ENCODE measurements around the gene CASQ2. TPM values are rescaled to one million over a fixed set of nuclear protein-coding genes. Genes with fewer than 3 reads are reported as not detected.
A peak's percentile ranks its signal among the peaks of the same experiment; 100 is the strongest.

The CASQ2 gene
- total and polyA plus RNA-seq, 2 of the 13 experiments (the other 11 are each of a cell fraction or from before 2014, with no cell fraction given) = not detected

DNA sequence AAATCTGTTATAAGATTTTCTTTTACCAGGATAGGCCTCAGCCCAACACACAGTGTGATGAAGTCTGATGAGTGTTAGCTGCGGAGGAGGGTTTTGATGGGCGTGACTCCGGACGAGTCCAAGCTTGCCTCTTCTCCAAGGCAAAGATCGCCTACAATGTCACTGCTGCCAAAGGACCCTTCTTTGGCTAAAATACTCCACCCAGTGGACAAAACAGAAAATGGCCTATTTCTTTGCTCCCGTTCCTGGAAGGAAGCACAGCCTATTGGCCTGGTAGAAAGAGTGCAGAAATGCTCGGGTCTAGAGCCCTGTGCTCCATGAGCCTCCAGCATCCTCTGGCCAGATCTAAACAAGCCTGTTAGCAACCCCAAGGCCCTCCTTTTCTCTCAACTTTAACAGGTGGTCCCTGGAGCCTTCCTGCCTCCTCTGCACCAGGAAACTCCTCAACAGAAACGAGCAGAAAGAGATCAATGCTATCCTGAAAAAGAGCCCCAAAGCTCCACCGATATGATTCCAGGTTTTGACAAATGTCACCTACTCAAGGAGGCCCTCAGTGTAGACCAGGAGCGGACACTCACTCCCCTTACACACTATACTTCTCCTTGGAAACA lies 3.4 kb upstream of the CASQ2 start (continued):
- TF ChIP-seq ZNF646 (CRISPR knock-in tag; IDR thresholded peaks at IDR 0.05) (no peak), SMC3 (IDR thresholded peaks at IDR 0.05; ENCODE audit: low read length) (peak; percentile 74), GABPB1 (CRISPR knock-in tag; IDR thresholded peaks at IDR 0.05) (no peak), ZNF432 (CRISPR knock-in tag; IDR thresholded peaks at IDR 0.05; ENCODE audit: borderline replicate concordance) (no peak), BCL6 (CRISPR knock-in tag; IDR thresholded peaks at IDR 0.05) (peak; percentile 55; the same call in 1 of the 2 replicates), RXRB (CRISPR knock-in tag; IDR thresholded peaks at IDR 0.05; ENCODE audit: borderline replicate concordance) (peak; percentile 19; the same call in 1 of the 2 replicates), PRDM15 (CRISPR knock-in tag; IDR thresholded peaks at IDR 0.05) (no peak), MZF1 (CRISPR knock-in tag; IDR thresholded peaks at IDR 0.05; ENCODE audit: borderline replicate concordance) (no peak), XRCC5 (optimal IDR thresholded peaks at IDR 0.05; ENCODE audit: low read length) (peak; percentile 44), HNF4A (CRISPR knock-in tag; IDR thresholded peaks at IDR 0.05) (peak; percentile 44; the same call in 1 of the 2 replicates), E2F2 (CRISPR knock-in tag; IDR thresholded peaks at IDR 0.05; ENCODE audit: borderline replicate concordance) (no peak)
- TF ChIP-seq, protein P1, sequence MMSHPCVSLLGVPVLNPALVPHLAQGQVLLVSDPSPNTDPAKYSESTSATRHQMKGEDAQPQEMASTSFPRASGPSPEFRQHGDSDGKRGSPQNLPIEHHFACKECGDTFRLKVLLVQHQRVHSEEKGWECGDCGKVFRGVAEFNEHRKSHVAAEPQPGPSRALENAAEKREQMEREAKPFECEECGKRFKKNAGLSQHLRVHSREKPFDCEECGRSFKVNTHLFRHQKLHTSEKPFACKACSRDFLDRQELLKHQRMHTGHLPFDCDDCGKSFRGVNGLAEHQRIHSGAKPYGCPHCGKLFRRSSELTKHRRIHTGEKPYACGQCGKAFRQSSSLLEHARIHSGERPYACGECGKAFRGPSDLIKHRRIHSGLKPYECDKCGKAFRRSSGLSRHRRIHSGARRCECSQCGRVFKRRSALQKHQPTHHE (CRISPR knock-in tag; IDR thresholded peaks at IDR 0.05; ENCODE audit: borderline replicate concordance) = no peak
- TF ChIP-seq, protein P2, sequence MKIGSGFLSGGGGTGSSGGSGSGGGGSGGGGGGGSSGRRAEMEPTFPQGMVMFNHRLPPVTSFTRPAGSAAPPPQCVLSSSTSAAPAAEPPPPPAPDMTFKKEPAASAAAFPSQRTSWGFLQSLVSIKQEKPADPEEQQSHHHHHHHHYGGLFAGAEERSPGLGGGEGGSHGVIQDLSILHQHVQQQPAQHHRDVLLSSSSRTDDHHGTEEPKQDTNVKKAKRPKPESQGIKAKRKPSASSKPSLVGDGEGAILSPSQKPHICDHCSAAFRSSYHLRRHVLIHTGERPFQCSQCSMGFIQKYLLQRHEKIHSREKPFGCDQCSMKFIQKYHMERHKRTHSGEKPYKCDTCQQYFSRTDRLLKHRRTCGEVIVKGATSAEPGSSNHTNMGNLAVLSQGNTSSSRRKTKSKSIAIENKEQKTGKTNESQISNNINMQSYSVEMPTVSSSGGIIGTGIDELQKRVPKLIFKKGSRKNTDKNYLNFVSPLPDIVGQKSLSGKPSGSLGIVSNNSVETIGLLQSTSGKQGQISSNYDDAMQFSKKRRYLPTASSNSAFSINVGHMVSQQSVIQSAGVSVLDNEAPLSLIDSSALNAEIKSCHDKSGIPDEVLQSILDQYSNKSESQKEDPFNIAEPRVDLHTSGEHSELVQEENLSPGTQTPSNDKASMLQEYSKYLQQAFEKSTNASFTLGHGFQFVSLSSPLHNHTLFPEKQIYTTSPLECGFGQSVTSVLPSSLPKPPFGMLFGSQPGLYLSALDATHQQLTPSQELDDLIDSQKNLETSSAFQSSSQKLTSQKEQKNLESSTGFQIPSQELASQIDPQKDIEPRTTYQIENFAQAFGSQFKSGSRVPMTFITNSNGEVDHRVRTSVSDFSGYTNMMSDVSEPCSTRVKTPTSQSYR (CRISPR knock-in tag; IDR thresholded peaks at IDR 0.05; ENCODE audit: borderline replicate concordance) = no peak
